Measurements from ENCODE around the gene TRIM7.

TRIM7 gene

GRCh38 chr5:181230551-181230950 lies 25.6 kb upstream of the TRIM7 start:
- peaks cover 3 to 6% of the 10 kb centered on the region in 2 experiments for H3K4me1 ChIP-seq (ENCODE audit: control insufficient read depth in 1 of 2, insufficient read depth in 1 of 2, low read depth in 1 of 2, low read length in 1 of 2)
- no peaks in the 10 kb centered on the region for H3K27me3 ChIP-seq
- H3K9me3 ChIP-seq = no peaks in the 10 kb centered on the region
- peaks cover 61% of the 10 kb centered on the region for H3K36me3 ChIP-seq
- no peak overlapping the region for H3K4me3 ChIP-seq (ENCODE audit: low read depth in 1 of 2, low read length in 1 of 2)
- TF ChIP-seq CTCF (IDR thresholded peaks at IDR 0.05) = no peak
- H3K27ac ChIP-seq = no peak overlapping the region

- Histone ChIP-seq H3K4me1 (ENCODE audit: control insufficient read depth in 1 of 2, insufficient read depth in 1 of 2, low read depth in 1 of 2, low read length in 1 of 2) (peaks cover 8 to 12% of the 10 kb centered on the region in 2 experiments), H3K36me3 (peaks cover 56% of the 10 kb centered on the region), H3K27me3 (no peaks in the 10 kb centered on the region), H3K27ac (no peak overlapping the region), H3K4me3 (ENCODE audit: low read depth in 1 of 2, low read length in 1 of 2) (no peak overlapping the region), H3K9me3 (no peaks in the 10 kb centered on the region)
- no peak for TF ChIP-seq CTCF (IDR thresholded peaks at IDR 0.05)
Measured at GRCh38 chr5:181229996-181230395, 25.0 kb upstream of the TRIM7 start.

GRCh38 chr5:181224390-181225229 lies 19.6 kb upstream of the TRIM7 start:
- no peaks in the 10 kb centered on the region for H3K27me3 ChIP-seq
- no peak for TF ChIP-seq CTCF (IDR thresholded peaks at IDR 0.05)
- H3K27ac ChIP-seq = peak overlapping the region; percentile 98
- H3K4me3 ChIP-seq (ENCODE audit: low read depth in 1 of 2, low read length in 1 of 2) = peak overlapping the region; percentile 77 to 91
- peaks cover 37% of the 10 kb centered on the region in 2 experiments for H3K4me1 ChIP-seq (ENCODE audit: control insufficient read depth in 1 of 2, insufficient read depth in 1 of 2, low read depth in 1 of 2, low read length in 1 of 2)
- no peaks in the 10 kb centered on the region for H3K9me3 ChIP-seq
- H3K36me3 ChIP-seq = peaks cover 7% of the 10 kb centered on the region

GRCh38 chr5:181223729-181224389 lies 18.9 kb upstream of the TRIM7 start:
- TF ChIP-seq CTCF (IDR thresholded peaks at IDR 0.05) = no peak
- H3K9me3 ChIP-seq = no peaks in the 10 kb centered on the region
- peaks cover 3% of the 10 kb centered on the region for H3K27me3 ChIP-seq
- H3K36me3 ChIP-seq = no peaks in the 10 kb centered on the region
- peaks cover 37 to 40% of the 10 kb centered on the region in 2 experiments for H3K4me1 ChIP-seq (ENCODE audit: control insufficient read depth in 1 of 2, insufficient read depth in 1 of 2, low read depth in 1 of 2, low read length in 1 of 2)
- peak overlapping the region; percentile 98 for H3K27ac ChIP-seq
- peak overlapping the region; percentile 77 to 91 for H3K4me3 ChIP-seq (ENCODE audit: low read depth in 1 of 2, low read length in 1 of 2)

GRCh38 chr5:181223058-181223728 lies 18.2 kb upstream of the TRIM7 start, which contains the start of gene TRIM41:
Gene TRIM41, plus strand, starts transcription at chr5:181223281. Its CDS starts 719 bp downstream, at chr5:181224000.
- H3K4me1 ChIP-seq (ENCODE audit: control insufficient read depth in 1 of 2, insufficient read depth in 1 of 2, low read depth in 1 of 2, low read length in 1 of 2) = peaks cover 43 to 46% of the 10 kb centered on the region in 2 experiments
- no peaks in the 10 kb centered on the region for H3K9me3 ChIP-seq
- peak; percentile 73 for TF ChIP-seq CTCF (IDR thresholded peaks at IDR 0.05)

More at GRCh38 chr5:181223058-181223728, 18.2 kb upstream of the TRIM7 start, which contains the start of gene TRIM41:
- H3K27ac ChIP-seq = peak within 1 kb of the TSS; percentile 98
- peaks cover 9% of the 10 kb centered on the region for H3K27me3 ChIP-seq
- peak within 1 kb of the TSS; percentile 77 to 91 for H3K4me3 ChIP-seq (ENCODE audit: low read depth in 1 of 2, low read length in 1 of 2)
- H3K36me3 ChIP-seq = no peaks in the 10 kb centered on the region

Data from neutrophil (primary cell).